B cell (primary cell): ENCODE measurements around the gene ZNF672. TPM values are rescaled to one million over a fixed set of nuclear protein-coding genes. Genes with fewer than 3 reads are reported as not detected.

Experiments
- ATAC-seq: fragments of 200-7000 bp; cut with Tn5 transposase; one replicate; pipeline ENCODE4 v1.10.0; 2021; ENCODE audit warnings: low read depth, mild to moderate bottlenecking, moderate number of reproducible peaks, moderate library complexity
- CTCF ChIA-PET: fragments of 350-600 bp; sonication (Branson Sonifier 250); formaldehyde crosslinking; loops from one replicate; lab custom pipeline; 2021; ENCODE audit warnings: antibody characterized with exemption, inconsistent platforms; lab: Charles Lee
- POLR2A ChIA-PET: fragments of 350-600 bp; sonication (Branson Sonifier 250); formaldehyde crosslinking; loops from one replicate; lab custom pipeline; 2021; ENCODE audit warnings: antibody characterized with exemption; lab: Charles Lee
- DNase-seq: peaks from one replicate; pipeline ENCODE4 v3.0.0; 2013
- H2AFZ ChIP-seq: 2 replicates; pipeline ENCODE4 v1.6.1; 2012; ENCODE audit warnings: mild to moderate bottlenecking, low read depth, low read length; ENCODE audit not compliant: insufficient read depth, poor library complexity, severe bottlenecking
- H3K27ac ChIP-seq, 2 donors: 1 replicate in 1 of 2; 2 replicates in 1 of 2; pipeline ENCODE4 v1.5.1; 2012 to 2013; ENCODE audit warnings: low read length in 2 of 2, mild to moderate bottlenecking in 2 of 2, moderate library complexity in 1 of 2
- H3K27me3 ChIP-seq, 4 experiments: fragments of 200-600 bp in 1 of 4; sonication (generic) in 1 of 4; replicated peaks in 1 of 4; 1 replicate in 2 of 4; 2 replicates in 2 of 4; pipeline versions ENCODE4 v1.6.1 to v1.7.0; 2013 to 2016; ENCODE audit warnings: low read length in 3 of 4, mild to moderate bottlenecking in 2 of 4, mixed read lengths in 1 of 4, moderate library complexity in 1 of 4; ENCODE audit not compliant: insufficient read depth in 4 of 4, control insufficient read depth in 3 of 4; ENCODE audit errors: control extremely low read depth in 1 of 4
- H3K36me3 ChIP-seq, 2 experiments: replicated peaks in 1 of 2; 1 replicate in 1 of 2; 2 replicates in 1 of 2; pipeline versions ENCODE4 v1.6.1 to v1.7.1; 2013; ENCODE audit warnings: low read length in 1 of 2; ENCODE audit not compliant: insufficient read depth in 2 of 2, control insufficient read depth in 1 of 2; ENCODE audit errors: control extremely low read depth in 1 of 2, extremely low read depth in 1 of 2
- H3K4me1 ChIP-seq, 2 donors: fragments of 200-600 bp in 1 of 2; sonication (generic) in 1 of 2; 1 replicate in 1 of 2; 2 replicates in 1 of 2; pipeline versions ENCODE4 v1.5.1 to v1.6.1; 2013 to 2017; ENCODE audit warnings: low read length in 2 of 2; ENCODE audit not compliant: control insufficient read depth in 2 of 2, insufficient read depth in 2 of 2
- H3K4me2 ChIP-seq: replicated peaks from 2 replicates; pipeline ENCODE3; 2012; ENCODE audit warnings: mild to moderate bottlenecking, low read depth, low read length; ENCODE audit not compliant: poor library complexity, severe bottlenecking
- H3K4me3 ChIP-seq, 5 experiments: fragments of 200-600 bp in 1 of 5; sonication (generic) in 1 of 5; 1 replicate in 3 of 5; 2 replicates in 2 of 5; pipeline versions ENCODE4 v1.5.1 to v1.7.0; 2011 to 2016; ENCODE audit warnings: low read length in 4 of 5, mild to moderate bottlenecking in 4 of 5, low read depth in 2 of 5, control low read depth in 1 of 5, moderate library complexity in 1 of 5; ENCODE audit not compliant: insufficient read depth in 1 of 5; ENCODE audit errors: control extremely low read depth in 1 of 5, extremely low read depth in 1 of 5
- H3K79me2 ChIP-seq: fragments of 200-600 bp; sonication (generic); one replicate; pipeline ENCODE4 v1.6.0; 2016; ENCODE audit warnings: low read length; ENCODE audit not compliant: control insufficient read depth, insufficient read depth
- H3K9ac ChIP-seq: fragments of 200-600 bp; sonication (generic); 2 replicates; pipeline ENCODE4 v1.6.1; 2017; ENCODE audit warnings: mild to moderate bottlenecking, low read length, moderate library complexity
- H3K9me3 ChIP-seq, 3 donors: one replicate each; pipeline versions ENCODE4 v1.6.1 to v1.7.1; 2013; ENCODE audit warnings: low read length in 2 of 3; ENCODE audit not compliant: control insufficient read depth in 2 of 3, insufficient read depth in 1 of 3; ENCODE audit errors: control extremely low read depth in 1 of 3
- H4K20me1 ChIP-seq: 2 replicates; pipeline ENCODE4 v1.6.0; 2012; ENCODE audit warnings: mild to moderate bottlenecking, low read length; ENCODE audit not compliant: insufficient read depth, control insufficient read depth, poor library complexity, severe bottlenecking
- H3K27ac Mint-ChIP-seq: one replicate; pipeline ENCODE4 v1.8.0; 2021; ENCODE audit warnings: mixed read lengths
- H3K27me3 Mint-ChIP-seq: one replicate; pipeline ENCODE4 v1.8.0; 2021; ENCODE audit warnings: mixed read lengths
- H3K4me1 Mint-ChIP-seq: one replicate; pipeline ENCODE4 v1.8.0; 2021; ENCODE audit warnings: mixed read lengths
- H3K4me3 Mint-ChIP-seq: one replicate; pipeline ENCODE4 v1.8.0; 2021; ENCODE audit warnings: mixed read lengths
- H3K9me3 Mint-ChIP-seq: one replicate; pipeline ENCODE4 v1.8.0; 2022; ENCODE audit warnings: mixed read lengths; ENCODE audit not compliant: insufficient read depth
- CTCF ChIP-seq: fragments of 200-600 bp; IDR thresholded peaks from one replicate; pipeline ENCODE4 v1.8.0; 2022; ENCODE audit warnings: antibody characterized with exemption, mild to moderate bottlenecking
- EZH2 ChIP-seq: IDR thresholded peaks from 2 replicates; pipeline ENCODE4 v1.6.1; 2012; ENCODE audit warnings: borderline replicate concordance, low read depth, mild to moderate bottlenecking, moderate library complexity, low read length; ENCODE audit not compliant: insufficient read depth, poor library complexity, severe bottlenecking
- WGBS: methylation state at CpG from one replicate; pipeline ENCODE4 v1.1.5; 2013; ENCODE audit warnings: missing lambda C conversion rate; ENCODE audit not compliant: insufficient coverage; 5-methylcytosine and 5-hydroxymethylcytosine counted together
- intact Hi-C: fragments of 100-400 bp; cut with micrococcal nuclease; formaldehyde crosslinking; loops from one replicate; pipeline ENCODE4 v1.10.0; 2022
- polyA plus RNA-seq: library from polyadenylated mRNA; depleted of rRNA; stranded (reverse); fragments of >200 nt; gene quantifications from 2 replicates; pipeline ENCODE4 v1.2.3, GENCODE V29; 2012
- total RNA-seq, 2 donors: library from RNA; stranded (reverse); fragments of 120-200 nt in 1 of 2; gene quantifications; 1 replicate in 1 of 2; 2 replicates in 1 of 2; pipeline versions ENCODE4 v1.2.3 to v1.2.4, GENCODE V29; 2013 to 2022

The ZNF672 gene
- total and polyA plus RNA-seq, 2 donors (not counting 1 experiment from before 2014, with no cell fraction given): 46.4 to 56.3 TPM

- Mint-ChIP-seq H3K4me1 (peaks cover 30% of the 10 kb centered on the region), H3K4me3 (peak overlapping the region; percentile 95), H3K27me3 (no peaks in the 10 kb centered on the region), H3K9me3 (no peaks in the 10 kb centered on the region), H3K27ac (peak overlapping the region; percentile 97)
- peak overlapping the region; percentile 89 for H3K4me2 ChIP-seq
- peaks cover 0 to 23% of the 10 kb centered on the region in 2 donors for H3K4me1 ChIP-seq
- TF ChIP-seq CTCF (no peak), EZH2 (no peak)
- H3K9ac ChIP-seq: peak overlapping the region; percentile 81
- peak overlapping the region; percentile 64 to 81 for H3K27ac ChIP-seq
- ChIA-PET CTCF (interaction anchor here (0.7 to 2.3 kb wide), 12 partner anchors 12 to 245 kb away, joined by 3 to 11 read pairs (median 3); partner anchors contain the start of genes PGBD2, SH3BP5L, ZNF672 and ZNF692), POLR2A (interaction anchor here (0.6 to 2.4 kb wide), 7 partner anchors 10 to 402 kb away, joined by 3 to 12 read pairs (median 6); partner anchors contain the start of genes ZNF672 and ZNF692)
- H2AFZ ChIP-seq: peak overlapping the region; percentile 91
- no peaks in the 10 kb centered on the region for H3K79me2 ChIP-seq
- intact Hi-C loops: loop anchor here (1.0 kb wide), 3 partner anchors 10 to 47 kb away; partner anchors contain the start of gene ZNF692
- no peaks in the 10 kb centered on the region for H3K27me3 ChIP-seq
- no peaks in the 10 kb centered on the region for H3K36me3 ChIP-seq
- no peaks in the 10 kb centered on the region for H4K20me1 ChIP-seq
- H3K4me3 ChIP-seq: peak overlapping the region; percentile 68 to 98 (median 84)
- peak; percentile 95 for DNase-seq
- peak; percentile 80 for ATAC-seq
- under 1% methylated on average over 39 of the region's 41 CpGs for WGBS
- H3K9me3 ChIP-seq: no peaks in the 10 kb centered on the region
Observed at GRCh38 chr1:248873409-248873992, 35.5 kb downstream of the ZNF672 start.
